SU-DHL-6 (cell line): ENCODE results near the gene DGKH.
A peak's percentile ranks its signal among the peaks of the same experiment; 100 is the strongest.

Experiments
- H2AFZ ChIP-seq: fragments of 200-600 bp; sonication (generic); 2 replicates; pipeline ENCODE4 v1.6.1; 2014; ENCODE audit warnings: low read depth, mild to moderate bottlenecking, moderate library complexity, mixed read lengths, antibody characterized with exemption, low read length; ENCODE audit not compliant: severe bottlenecking
- H3F3A ChIP-seq: fragments of 200-600 bp; shearing (Covaris generic); 2 replicates; pipeline ENCODE4 v1.6.0; 2016; ENCODE audit warnings: antibody characterized with exemption, mild to moderate bottlenecking; ENCODE audit not compliant: insufficient read depth
- H3K27ac ChIP-seq: fragments of 200-600 bp; sonication (generic); 2 replicates; pipeline ENCODE4 v1.5.1; 2016; ENCODE audit warnings: low read depth, mild to moderate bottlenecking, low read length, moderate library complexity, mixed read lengths
- H3K27me3 ChIP-seq: fragments of 200-600 bp; sonication (generic), shearing (Covaris generic); 2 replicates; pipeline ENCODE4 v1.6.0; 2014; ENCODE audit warnings: mild to moderate bottlenecking, low read length
- H3K36me3 ChIP-seq: fragments of 200-600 bp; sonication (generic); 2 replicates; pipeline ENCODE4 v1.6.1; 2014; ENCODE audit warnings: mild to moderate bottlenecking, low read length, mixed read lengths
- H3K4me2 ChIP-seq: fragments of 300-600, 200-600 bp; shearing (Covaris generic), sonication (generic); 2 replicates; pipeline ENCODE4 v1.6.0; 2014; ENCODE audit warnings: low read length, low read depth, mild to moderate bottlenecking; ENCODE audit not compliant: poor library complexity, severe bottlenecking
- H3K4me3 ChIP-seq: fragments of 200-600 bp; sonication (generic); 2 replicates; pipeline ENCODE4 v1.5.1; 2014; ENCODE audit warnings: antibody characterized with exemption, low read length, mild to moderate bottlenecking, mixed read lengths; ENCODE audit not compliant: insufficient read depth, poor library complexity, severe bottlenecking
- H3K79me2 ChIP-seq: fragments of 200-600 bp; sonication (generic); 2 replicates; pipeline ENCODE4 v1.6.1; 2014; ENCODE audit warnings: mild to moderate bottlenecking, low read length, moderate library complexity; ENCODE audit not compliant: insufficient read depth
- H3K9ac ChIP-seq: fragments of 200-600 bp; sonication (generic); 2 replicates; pipeline ENCODE4 v1.7.0; 2014; ENCODE audit warnings: mild to moderate bottlenecking, low read length
- H3K9me2 ChIP-seq: fragments of 200-600 bp; sonication (generic); replicated peaks from 2 replicates; pipeline ENCODE4 v1.6.1; 2014; ENCODE audit warnings: low read length; ENCODE audit not compliant: insufficient read depth
- H3K9me3 ChIP-seq: fragments of 200-600 bp; sonication (generic); 2 replicates; pipeline ENCODE4 v1.6.1; 2014; ENCODE audit warnings: low read length, mixed read lengths; ENCODE audit not compliant: insufficient read depth
- H4K20me1 ChIP-seq: fragments of 200-600 bp; sonication (generic); 2 replicates; pipeline ENCODE4 v1.6.1; 2014; ENCODE audit warnings: low read depth, mild to moderate bottlenecking, antibody characterized with exemption, low read length, moderate library complexity, mixed read lengths
- EZH2phosphoT487 ChIP-seq: fragments of 200-600 bp; sonication (generic), shearing (Covaris generic); conservative IDR thresholded peaks from 2 replicates; pipeline ENCODE4 v1.6.1; 2018; ENCODE audit warnings: mild to moderate bottlenecking, antibody characterized with exemption, low read length, moderate library complexity, mixed read lengths
- TF ChIP-seq, protein P1 (sequence below): fragments of 200-600 bp; sonication (generic); IDR thresholded peaks from one replicate; pipeline ENCODE4 v1.5.1; 2017; ENCODE audit warnings: antibody characterized with exemption, mild to moderate bottlenecking, low read length, moderate library complexity; ENCODE audit not compliant: insufficient read depth, poor library complexity, severe bottlenecking

The DGKH gene

GRCh38 chr13:42211704-42212464 is 163.4 kb downstream of the DGKH start:
- Histone ChIP-seq H2AFZ (no peak overlapping the region), H3K9me3 (no peaks in the 10 kb centered on the region), H3K27me3 (no peaks in the 10 kb centered on the region), H3K27ac (no peak overlapping the region), H3K4me2 (no peak overlapping the region), H3F3A (no peaks in the 10 kb centered on the region), H3K9me2 (no peaks in the 10 kb centered on the region), H3K4me3 (no peak overlapping the region), H3K36me3 (no peaks in the 10 kb centered on the region), H4K20me1 (no peaks in the 10 kb centered on the region), H3K79me2 (no peaks in the 10 kb centered on the region), H3K9ac (no peak overlapping the region)
- no peak for TF ChIP-seq EZH2phosphoT487
- TF ChIP-seq, protein P1, sequence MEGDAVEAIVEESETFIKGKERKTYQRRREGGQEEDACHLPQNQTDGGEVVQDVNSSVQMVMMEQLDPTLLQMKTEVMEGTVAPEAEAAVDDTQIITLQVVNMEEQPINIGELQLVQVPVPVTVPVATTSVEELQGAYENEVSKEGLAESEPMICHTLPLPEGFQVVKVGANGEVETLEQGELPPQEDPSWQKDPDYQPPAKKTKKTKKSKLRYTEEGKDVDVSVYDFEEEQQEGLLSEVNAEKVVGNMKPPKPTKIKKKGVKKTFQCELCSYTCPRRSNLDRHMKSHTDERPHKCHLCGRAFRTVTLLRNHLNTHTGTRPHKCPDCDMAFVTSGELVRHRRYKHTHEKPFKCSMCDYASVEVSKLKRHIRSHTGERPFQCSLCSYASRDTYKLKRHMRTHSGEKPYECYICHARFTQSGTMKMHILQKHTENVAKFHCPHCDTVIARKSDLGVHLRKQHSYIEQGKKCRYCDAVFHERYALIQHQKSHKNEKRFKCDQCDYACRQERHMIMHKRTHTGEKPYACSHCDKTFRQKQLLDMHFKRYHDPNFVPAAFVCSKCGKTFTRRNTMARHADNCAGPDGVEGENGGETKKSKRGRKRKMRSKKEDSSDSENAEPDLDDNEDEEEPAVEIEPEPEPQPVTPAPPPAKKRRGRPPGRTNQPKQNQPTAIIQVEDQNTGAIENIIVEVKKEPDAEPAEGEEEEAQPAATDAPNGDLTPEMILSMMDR: no peak

- Histone ChIP-seq H3F3A (no peaks in the 10 kb centered on the region), H3K36me3 (no peaks in the 10 kb centered on the region), H4K20me1 (no peaks in the 10 kb centered on the region), H2AFZ (no peak overlapping the region), H3K9me3 (no peaks in the 10 kb centered on the region), H3K27ac (no peak overlapping the region), H3K4me2 (no peak overlapping the region), H3K79me2 (no peaks in the 10 kb centered on the region), H3K9me2 (no peaks in the 10 kb centered on the region), H3K27me3 (no peaks in the 10 kb centered on the region), H3K9ac (no peak overlapping the region), H3K4me3 (no peak overlapping the region)
- TF ChIP-seq EZH2phosphoT487: no peak
- TF ChIP-seq, protein P1: no peak
Observed at GRCh38 chr13:42214446-42214845, 166.0 kb downstream of the DGKH start.

DNA sequence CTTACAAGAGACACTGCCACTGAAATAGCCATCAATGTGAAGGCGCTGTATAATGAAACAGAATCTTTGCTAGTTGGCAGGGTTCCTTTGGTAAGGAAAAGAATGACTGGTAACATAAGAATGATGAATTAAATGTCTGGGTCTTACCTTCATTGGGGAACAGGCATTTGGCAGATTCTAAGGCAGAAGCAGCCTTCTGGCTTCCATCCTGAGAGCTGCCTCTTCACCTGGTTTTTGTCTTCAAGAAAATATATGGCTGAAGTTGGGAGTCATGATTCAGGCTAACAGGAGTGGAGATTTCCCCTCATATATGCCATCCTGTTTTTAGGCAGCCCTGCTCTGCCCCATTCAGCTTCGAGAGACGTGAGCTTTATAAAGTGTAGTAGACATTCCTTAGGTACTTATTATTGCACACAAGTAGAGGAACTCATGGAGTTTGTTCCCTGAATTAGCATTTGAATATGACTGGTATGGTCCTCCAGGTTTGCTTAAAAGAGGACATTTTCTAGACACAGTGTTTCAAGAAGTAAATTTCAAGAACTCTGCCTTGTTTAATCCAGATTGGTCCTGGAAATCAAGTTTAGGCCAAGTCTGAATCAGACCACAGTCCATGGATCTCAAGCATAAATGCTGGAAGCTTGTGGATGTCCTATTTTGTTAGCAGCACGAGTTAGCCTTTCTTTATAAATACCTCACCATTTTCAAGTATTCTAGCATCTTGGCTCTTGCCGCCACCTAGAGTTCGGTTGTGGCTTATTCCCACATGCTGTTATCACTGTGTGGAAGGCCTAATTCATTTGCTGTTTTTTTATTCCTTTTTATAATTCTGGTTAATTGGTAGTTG is 167.4 kb downstream of the DGKH start:
- Histone ChIP-seq H3K27me3 (no peaks in the 10 kb centered on the region), H3K4me2 (no peak overlapping the region), H3F3A (no peaks in the 10 kb centered on the region), H3K9ac (no peak overlapping the region), H3K9me2 (no peaks in the 10 kb centered on the region), H2AFZ (peak overlapping the region; percentile 37), H3K9me3 (no peaks in the 10 kb centered on the region), H3K36me3 (no peaks in the 10 kb centered on the region; the same call in 1 of the 2 replicates), H3K79me2 (no peaks in the 10 kb centered on the region), H3K27ac (no peak overlapping the region), H3K4me3 (no peak overlapping the region), H4K20me1 (no peaks in the 10 kb centered on the region)
- TF ChIP-seq, protein P1: peak; percentile 67
- no peak for TF ChIP-seq EZH2phosphoT487
